ENCODE data around the gene OXLD1.

DNA sequence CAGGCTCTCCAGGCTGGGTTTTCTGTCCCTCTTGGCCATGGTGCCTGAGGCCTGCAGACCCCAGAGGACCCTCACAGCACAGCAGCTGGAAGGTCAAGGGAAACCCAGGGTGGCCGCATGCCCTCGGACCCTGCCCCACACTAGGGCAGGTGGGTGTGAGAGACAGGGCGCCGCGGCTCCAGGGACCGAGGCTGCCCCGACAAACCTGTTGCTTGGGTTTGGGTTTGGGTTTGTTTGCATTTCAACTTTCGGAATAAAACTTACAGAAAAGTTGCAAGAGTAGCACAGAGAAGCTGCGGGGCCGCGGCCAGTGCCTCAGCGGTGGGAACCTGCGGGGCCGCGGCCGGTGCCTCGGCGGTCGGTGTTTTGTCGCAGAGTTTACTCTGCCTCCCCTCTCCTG lies 25.2 kb upstream of the OXLD1 start:
- TF ChIP-seq, protein P1, sequence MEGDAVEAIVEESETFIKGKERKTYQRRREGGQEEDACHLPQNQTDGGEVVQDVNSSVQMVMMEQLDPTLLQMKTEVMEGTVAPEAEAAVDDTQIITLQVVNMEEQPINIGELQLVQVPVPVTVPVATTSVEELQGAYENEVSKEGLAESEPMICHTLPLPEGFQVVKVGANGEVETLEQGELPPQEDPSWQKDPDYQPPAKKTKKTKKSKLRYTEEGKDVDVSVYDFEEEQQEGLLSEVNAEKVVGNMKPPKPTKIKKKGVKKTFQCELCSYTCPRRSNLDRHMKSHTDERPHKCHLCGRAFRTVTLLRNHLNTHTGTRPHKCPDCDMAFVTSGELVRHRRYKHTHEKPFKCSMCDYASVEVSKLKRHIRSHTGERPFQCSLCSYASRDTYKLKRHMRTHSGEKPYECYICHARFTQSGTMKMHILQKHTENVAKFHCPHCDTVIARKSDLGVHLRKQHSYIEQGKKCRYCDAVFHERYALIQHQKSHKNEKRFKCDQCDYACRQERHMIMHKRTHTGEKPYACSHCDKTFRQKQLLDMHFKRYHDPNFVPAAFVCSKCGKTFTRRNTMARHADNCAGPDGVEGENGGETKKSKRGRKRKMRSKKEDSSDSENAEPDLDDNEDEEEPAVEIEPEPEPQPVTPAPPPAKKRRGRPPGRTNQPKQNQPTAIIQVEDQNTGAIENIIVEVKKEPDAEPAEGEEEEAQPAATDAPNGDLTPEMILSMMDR (IDR thresholded peaks at IDR 0.05): no peak
- no peak for TF ChIP-seq POLR2AphosphoS5 (IDR thresholded peaks at IDR 0.05; ENCODE audit: low read depth, low read length)
- TF ChIP-seq, protein P2, sequence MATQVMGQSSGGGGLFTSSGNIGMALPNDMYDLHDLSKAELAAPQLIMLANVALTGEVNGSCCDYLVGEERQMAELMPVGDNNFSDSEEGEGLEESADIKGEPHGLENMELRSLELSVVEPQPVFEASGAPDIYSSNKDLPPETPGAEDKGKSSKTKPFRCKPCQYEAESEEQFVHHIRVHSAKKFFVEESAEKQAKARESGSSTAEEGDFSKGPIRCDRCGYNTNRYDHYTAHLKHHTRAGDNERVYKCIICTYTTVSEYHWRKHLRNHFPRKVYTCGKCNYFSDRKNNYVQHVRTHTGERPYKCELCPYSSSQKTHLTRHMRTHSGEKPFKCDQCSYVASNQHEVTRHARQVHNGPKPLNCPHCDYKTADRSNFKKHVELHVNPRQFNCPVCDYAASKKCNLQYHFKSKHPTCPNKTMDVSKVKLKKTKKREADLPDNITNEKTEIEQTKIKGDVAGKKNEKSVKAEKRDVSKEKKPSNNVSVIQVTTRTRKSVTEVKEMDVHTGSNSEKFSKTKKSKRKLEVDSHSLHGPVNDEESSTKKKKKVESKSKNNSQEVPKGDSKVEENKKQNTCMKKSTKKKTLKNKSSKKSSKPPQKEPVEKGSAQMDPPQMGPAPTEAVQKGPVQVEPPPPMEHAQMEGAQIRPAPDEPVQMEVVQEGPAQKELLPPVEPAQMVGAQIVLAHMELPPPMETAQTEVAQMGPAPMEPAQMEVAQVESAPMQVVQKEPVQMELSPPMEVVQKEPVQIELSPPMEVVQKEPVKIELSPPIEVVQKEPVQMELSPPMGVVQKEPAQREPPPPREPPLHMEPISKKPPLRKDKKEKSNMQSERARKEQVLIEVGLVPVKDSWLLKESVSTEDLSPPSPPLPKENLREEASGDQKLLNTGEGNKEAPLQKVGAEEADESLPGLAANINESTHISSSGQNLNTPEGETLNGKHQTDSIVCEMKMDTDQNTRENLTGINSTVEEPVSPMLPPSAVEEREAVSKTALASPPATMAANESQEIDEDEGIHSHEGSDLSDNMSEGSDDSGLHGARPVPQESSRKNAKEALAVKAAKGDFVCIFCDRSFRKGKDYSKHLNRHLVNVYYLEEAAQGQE (IDR thresholded peaks at IDR 0.05; ENCODE audit: insufficient read depth in 1 of 2, low read depth in 2 of 2, low read length in 1 of 2): no peak
- no peak for TF ChIP-seq TCF7L2 (IDR thresholded peaks at IDR 0.05; ENCODE audit: low read depth, low read length)

Measured in Panc1 (cell line).